Stomach (tissue), 4 donors: ENCODE data around the gene ANXA5.

Source experiments
- CTCF ChIP-seq, 7 experiments: fragments of 450-650 bp in 4 of 7; fragments of 200-600 bp in 3 of 7; sonication (generic) in 3 of 7; IDR thresholded peaks; one replicate each; pipeline ENCODE4 v1.5.1; 2016 to 2019; ENCODE audit warnings: antibody characterized with exemption in 7 of 7, control low read depth in 2 of 7, mild to moderate bottlenecking in 1 of 7
- EP300 ChIP-seq: sonication (generic); formaldehyde crosslinking; IDR thresholded peaks from one replicate; pipeline ENCODE4 v1.6.1; 2017; ENCODE audit warnings: antibody characterized with exemption
- POLR2A ChIP-seq, 4 donors: fragments of 450-650 bp; IDR thresholded peaks; one replicate each; pipeline ENCODE4 v1.6.1; 2016; ENCODE audit warnings: antibody characterized with exemption in 4 of 4, control low read depth in 2 of 4, mild to moderate bottlenecking in 1 of 4, moderate library complexity in 1 of 4
- POLR2AphosphoS5 ChIP-seq, 3 donors: sonication (generic); formaldehyde crosslinking; IDR thresholded peaks; one replicate each; pipeline ENCODE4 v1.6.1; 2016; ENCODE audit warnings: antibody characterized with exemption in 3 of 3

GRCh38 chr4:121642292-121642691 lies 54.5 kb downstream of the ANXA5 start:
- TF ChIP-seq CTCF (IDR thresholded peaks at IDR 0.05) (no peak), POLR2AphosphoS5 (IDR thresholded peaks at IDR 0.05) (no peak), POLR2A (IDR thresholded peaks at IDR 0.05) (no peak), EP300 (no peak)
